RCC 7860 (cell line): ENCODE data around the gene ZNF775.

Experiments
- DNase-seq: peaks from one replicate; pipeline ENCODE4 v3.0.0-alpha.2; 2015; ENCODE audit warnings: low spot score
- FAIRE-seq: peaks from 2 replicates; lab custom pipeline; 2012; peaks lifted over from hg19 to GRCh38; lab: Jason Lieb, UNC

ZNF775 gene

GRCh38 chr7:150368096-150368883, 10.8 kb upstream of the ZNF775 start, which contains the start of gene REPIN1:
Gene REPIN1, plus strand, starts transcription at chr7:150368822. Its CDS starts 890 bp downstream, at chr7:150369712.
- FAIRE-seq, result no peak
- DNase-seq, result peak; percentile 79

GRCh38 chr7:150368884-150369747, 10.0 kb upstream of the ZNF775 start:
- peak; percentile 79 for FAIRE-seq

GRCh38 chr7:150369748-150370501, 9.2 kb upstream of the ZNF775 start:
- DNase-seq (no peak), FAIRE-seq (no peak)

More at GRCh38 chr7:150368884-150369747, 10.0 kb upstream of the ZNF775 start:
- DNase-seq, result peak; percentile 89

- no peak for FAIRE-seq
- peak; percentile 80 for DNase-seq
These were observed 8.5 kb upstream of the ZNF775 start for GRCh38 chr7:150370612-150371071.

GRCh38 chr7:150371131-150371995, 7.8 kb upstream of the ZNF775 start:
- no peak for FAIRE-seq

GRCh38 chr7:150371996-150372270, 7.2 kb upstream of the ZNF775 start:
- no peak for FAIRE-seq
- DNase-seq, result no peak

More at GRCh38 chr7:150371131-150371995, 7.8 kb upstream of the ZNF775 start:
- no peak for DNase-seq

GRCh38 chr7:150372271-150373048, 6.7 kb upstream of the ZNF775 start:
- no peak for FAIRE-seq
- DNase-seq, result no peak

GRCh38 chr7:150373049-150373801, 5.9 kb upstream of the ZNF775 start:
- DNase-seq, result no peak
- FAIRE-seq, result no peak

- FAIRE-seq (no peak), DNase-seq (no peak)
These were observed 5.1 kb upstream of the ZNF775 start for GRCh38 chr7:150374026-150374425.

- no peak for FAIRE-seq
- no peak for DNase-seq
These were observed 4.7 kb upstream of the ZNF775 start for GRCh38 chr7:150374472-150374871.

- no peak for FAIRE-seq
- no peak for DNase-seq
These were observed 3.2 kb upstream of the ZNF775 start for GRCh38 chr7:150375662-150376521.

- DNase-seq (no peak), FAIRE-seq (no peak)
These were observed 2.6 kb upstream of the ZNF775 start for GRCh38 chr7:150376560-150376959.

GRCh38 chr7:150377196-150377595, 1.9 kb upstream of the ZNF775 start:
- FAIRE-seq (no peak), DNase-seq (no peak)

- DNase-seq, result no peak
- no peak for FAIRE-seq
These were observed 1.5 kb upstream of the ZNF775 start for GRCh38 chr7:150377635-150378034.

GRCh38 chr7:150378115-150378852, 846 bp upstream of the ZNF775 start:
- DNase-seq (peak; percentile 97), FAIRE-seq (peak; percentile 92)

GRCh38 chr7:150379441-150380379, 580 bp downstream of the ZNF775 start:
- FAIRE-seq, result no peak
- DNase-seq, result no peak
